HG02884 (cell line): ENCODE results near the gene TNP1.

Experiments used
- ATAC-seq: cut with Tn5 transposase; IDR thresholded peaks from one replicate; pipeline ENCODE4 v1.9.1; 2021; ENCODE audit warnings: mild to moderate bottlenecking, moderate library complexity; ENCODE audit not compliant: unreplicated experiment

Gene TNP1

GRCh38 chr2:216875862-216876261 is 16.0 kb upstream of the TNP1 start:
- no peak for ATAC-seq

- ATAC-seq: no peak
These were observed 13.7 kb upstream of the TNP1 start for GRCh38 chr2:216873573-216873972.

- no peak for ATAC-seq
These were observed 12.8 kb upstream of the TNP1 start for GRCh38 chr2:216872624-216873023.

- no peak for ATAC-seq
These were observed 12.2 kb upstream of the TNP1 start for GRCh38 chr2:216872040-216872439.

- ATAC-seq: no peak
These were observed 11.6 kb upstream of the TNP1 start for GRCh38 chr2:216871333-216871934.

- ATAC-seq: no peak
These were observed 10.9 kb upstream of the TNP1 start for GRCh38 chr2:216870508-216871332.

GRCh38 chr2:216866515-216867095 is 6.7 kb upstream of the TNP1 start:
- no peak for ATAC-seq

GRCh38 chr2:216865658-216866057 is 5.8 kb upstream of the TNP1 start:
- no peak for ATAC-seq

GRCh38 chr2:216863946-216864345 is 4.1 kb upstream of the TNP1 start:
- no peak for ATAC-seq

- ATAC-seq: no peak
These were observed 2.9 kb upstream of the TNP1 start for GRCh38 chr2:216862628-216863398.

GRCh38 chr2:216860426-216861137 is 718 bp upstream of the TNP1 start:
- ATAC-seq: no peak

GRCh38 chr2:216858312-216858711 is 1.6 kb downstream of the TNP1 start:
- no peak for ATAC-seq

- no peak for ATAC-seq
These were observed 2.7 kb downstream of the TNP1 start for GRCh38 chr2:216857131-216857550.

- no peak for ATAC-seq
These were observed 3.3 kb downstream of the TNP1 start for GRCh38 chr2:216856406-216857065.

- ATAC-seq: no peak
These were observed 4.3 kb downstream of the TNP1 start for GRCh38 chr2:216855605-216856004.

GRCh38 chr2:216855079-216855478 is 4.8 kb downstream of the TNP1 start:
- no peak for ATAC-seq

- ATAC-seq: no peak
These were observed 8.3 kb downstream of the TNP1 start for GRCh38 chr2:216851486-216852090.

- ATAC-seq: no peak
These were observed 9.1 kb downstream of the TNP1 start for GRCh38 chr2:216850665-216851322.

- no peak for ATAC-seq
These were observed 9.9 kb downstream of the TNP1 start for GRCh38 chr2:216849987-216850386.
